K562 (cell line): Measurements from ENCODE around the gene SYT3. TPM values are rescaled to one million over a fixed set of nuclear protein-coding genes. Genes with fewer than 3 reads are reported as not detected.

ENCODE experiments used
- BHLHE40 ChIP-seq: IDR thresholded peaks from 2 replicates; pipeline ENCODE4 v1.6.1; 2011; ENCODE audit warnings: low read length, improper control_type of control experiment
- GATAD2B ChIP-seq: fragments of 450-650 bp; IDR thresholded peaks from 2 replicates; pipeline ENCODE4 v1.6.1; 2017; ENCODE audit warnings: mild to moderate bottlenecking, borderline replicate concordance
- KAT7 ChIP-seq: sonication (generic); formaldehyde crosslinking; IDR thresholded peaks from 2 replicates; pipeline ENCODE4 v1.8.0; 2022; ENCODE audit warnings: missing genetic modification reagents, mild to moderate bottlenecking, borderline replicate concordance
- LCOR ChIP-seq: sonication (generic); formaldehyde crosslinking; IDR thresholded peaks from 2 replicates; pipeline ENCODE4 v1.8.0; 2022; ENCODE audit warnings: mild to moderate bottlenecking, missing genetic modification reagents
- MBD2 ChIP-seq: sonication (generic); IDR thresholded peaks from 2 replicates; pipeline ENCODE4 v1.6.1; 2016; ENCODE audit warnings: low read depth, borderline replicate concordance
- MNT ChIP-seq, 2 experiments: fragments of 450-650 bp; conservative IDR thresholded peaks; 2 replicates each; pipeline ENCODE4 v1.6.1; 2017; ENCODE audit warnings: mild to moderate bottlenecking in 2 of 2, moderate library complexity in 2 of 2
- MXD1 ChIP-seq: fragments of 250-450 bp; sonication (Bioruptor Pico); IDR thresholded peaks from 2 replicates; pipeline ENCODE4 v1.8.0; 2021; ENCODE audit warnings: borderline replicate concordance, mild to moderate bottlenecking, moderate library complexity; ENCODE audit not compliant: poor library complexity, severe bottlenecking
- NBN ChIP-seq: fragments of 450-650 bp; IDR thresholded peaks from 2 replicates; pipeline ENCODE4 v1.6.1; 2016; ENCODE audit warnings: low read depth, mild to moderate bottlenecking
- PHF8 ChIP-seq: fragments of 200-600 bp; sonication (generic); IDR thresholded peaks from 2 replicates; pipeline ENCODE4 v1.6.1; 2012; ENCODE audit warnings: mixed run types, mild to moderate bottlenecking, inconsistent platforms, low read length, moderate library complexity, borderline replicate concordance
- RBM25 ChIP-seq: fragments of 200-400 bp; formaldehyde crosslinking; IDR thresholded peaks from 2 replicates; pipeline ENCODE4 v1.6.1; 2018; ENCODE audit warnings: low read length, low read depth, moderate library complexity; ENCODE audit not compliant: severe bottlenecking
- SIX5 ChIP-seq, 2 experiments: IDR thresholded peaks; 2 replicates each; pipeline ENCODE4 v1.6.1; 2011; ENCODE audit warnings: low read length in 2 of 2, borderline replicate concordance in 1 of 2, low read depth in 1 of 2, mild to moderate bottlenecking in 1 of 2, moderate library complexity in 1 of 2; ENCODE audit not compliant: insufficient read depth in 1 of 2
- SREBF2 ChIP-seq: sonication (generic); formaldehyde crosslinking; IDR thresholded peaks from 2 replicates; pipeline ENCODE4 v1.4.0; 2020; ENCODE audit warnings: mild to moderate bottlenecking, missing genetic modification reagents
- XRCC4 ChIP-seq: IDR thresholded peaks from one replicate; pipeline ENCODE4 v1.6.1; 2011; ENCODE audit not compliant: insufficient read depth, insufficient read length; ENCODE audit errors: extremely low read depth
- YBX1 ChIP-seq: fragments of 450-650 bp; IDR thresholded peaks from 2 replicates; pipeline ENCODE4 v1.7.1; 2016; ENCODE audit warnings: mild to moderate bottlenecking
- ZBTB12 ChIP-seq: fragments of 250-450 bp; sonication (Bioruptor Pico); IDR thresholded peaks from 2 replicates; pipeline ENCODE4 v1.4.0; 2020
- ZC3H8 ChIP-seq: fragments of 450-650 bp; IDR thresholded peaks from 2 replicates; pipeline ENCODE4 v1.6.1; 2017
- ZNF174 ChIP-seq: fragments of 250-450 bp; sonication (Bioruptor Pico); IDR thresholded peaks from 2 replicates; pipeline ENCODE4 v1.4.0; 2020; ENCODE audit warnings: mild to moderate bottlenecking
- ZNF408 ChIP-seq: fragments of 250-450 bp; sonication (Bioruptor Pico); IDR thresholded peaks from 2 replicates; pipeline ENCODE4 v1.4.0; 2020; ENCODE audit warnings: low read depth, mild to moderate bottlenecking, moderate library complexity
- ZNF444 ChIP-seq: fragments of 250-450 bp; sonication (Bioruptor Pico); IDR thresholded peaks from 2 replicates; pipeline ENCODE4 v1.4.0; 2020; ENCODE audit warnings: mild to moderate bottlenecking, moderate library complexity
- ZNF445 ChIP-seq: fragments of 250-450 bp; sonication (Bioruptor Pico); IDR thresholded peaks from 2 replicates; pipeline ENCODE4 v1.4.0; 2020; ENCODE audit warnings: low read depth, mild to moderate bottlenecking, moderate library complexity
- ZNF639 ChIP-seq, 2 experiments: fragments of 200-800 bp in 1 of 2; sonication (Bioruptor generic) in 1 of 2; sonication (generic) in 1 of 2; formaldehyde crosslinking in 1 of 2; IDR thresholded peaks in 1 of 2; conservative IDR thresholded peaks in 1 of 2; 2 replicates each; pipeline versions ENCODE4 v1.5.0 to v1.6.1; 2016 to 2020; ENCODE audit warnings: missing compliant biosample characterization in 1 of 2, missing genetic modification characterization in 1 of 2, missing genetic modification reagents in 1 of 2
- ZNF707 ChIP-seq: fragments of 250-450 bp; sonication (Bioruptor Pico); conservative IDR thresholded peaks from 2 replicates; pipeline ENCODE4 v1.8.0; 2022; ENCODE audit warnings: inconsistent platforms, mild to moderate bottlenecking, moderate library complexity
- ZNF778 ChIP-seq: fragments of 450-650 bp; formaldehyde crosslinking; IDR thresholded peaks from 2 replicates; pipeline ENCODE4 v1.4.0; 2020; ENCODE audit warnings: mild to moderate bottlenecking, moderate library complexity
- polyA plus RNA-seq, 8 experiments: library from polyadenylated mRNA; depleted of rRNA in 4 of 8; stranded (reverse) in 5 of 8; unstranded in 3 of 8; fragments of >200 nt; fragmentation: Nextera tagmentation in 2 of 8; fragmentation: Illumina TruSeq in 1 of 8; extraction: Ambion mirVana in 2 of 8; extraction: Trizol in 1 of 8; gene quantifications; 2 replicates each; pipeline versions ENCODE4 v1.2.1 to v1.2.3, GENCODE V29; 2011 to 2014; ENCODE audit warnings: inconsistent platforms in 1 of 8, missing spikeins in 1 of 8
- total RNA-seq, 7 experiments: library from RNA; depleted of rRNA in 6 of 7; stranded (reverse); fragments of >200 nt in 6 of 7; fragmentation: Illumina TruSeq in 2 of 7; extraction: Trizol in 2 of 7; gene quantifications; 2 replicates each; pipeline versions ENCODE4 v1.2.1 to v1.2.3, GENCODE V29; 2011 to 2021; ENCODE audit warnings: low replicate concordance in 1 of 7

The SYT3 gene
- total and polyA plus RNA-seq, 9 of the 15 experiments (the other 6 are each of a cell fraction or from before 2014, with no cell fraction given): 0.36 to 2.0 (median 0.54) TPM; not detected in 2

GRCh38 chr19:50679177-50680125, 39.8 kb upstream of the SYT3 start (continued):
- TF ChIP-seq ZNF639 (CRISPR knock-in tag; conservative IDR thresholded peaks at IDR 0.05 in 1 of 2, IDR thresholded peaks at IDR 0.05 in 1 of 2) (no peak), ZNF445 (no peak), XRCC4 (no peak), ZNF444 (CRISPR knock-in tag) (no peak), GATAD2B (no peak), MNT (conservative IDR thresholded peaks at IDR 0.05) (peak in 1 of 2 experiments; percentile 65; a peak in 1 of 4 replicates), MXD1 (no peak), ZC3H8 (0 out of 2 replicates have a peak, but pooled peaks have one; percentile 18), ZNF174 (no peak), ZBTB12 (CRISPR knock-in tag) (peak; percentile 93), SREBF2 (CRISPR knock-in tag) (no peak), NBN (peak; percentile 94), MBD2 (peak; percentile 92), LCOR (CRISPR knock-in tag) (peak; percentile 63; the same call in 1 of the 2 replicates), SIX5 (IDR thresholded peaks at IDR 0.05; ENCODE audit: borderline replicate concordance in 1 of 2, insufficient read depth in 1 of 2, low read depth in 1 of 2, low read length in 2 of 2) (no peak), RBM25 (peak; percentile 77), ZNF707 (CRISPR knock-in tag) (no peak), YBX1 (peak; percentile 87; the same call in 1 of the 2 replicates), ZNF408 (CRISPR knock-in tag) (no peak), KAT7 (CRISPR knock-in tag) (no peak), PHF8 (no peak), ZNF778 (CRISPR knock-in tag) (no peak), BHLHE40 (peak; percentile 88)
